HG03460 (cell line): ENCODE results near the gene MAGI2.

ENCODE experiments used
- ATAC-seq: cut with Tn5 transposase; IDR thresholded peaks from one replicate; pipeline ENCODE4 v1.9.1; 2021; ENCODE audit not compliant: unreplicated experiment

The MAGI2 gene

DNA sequence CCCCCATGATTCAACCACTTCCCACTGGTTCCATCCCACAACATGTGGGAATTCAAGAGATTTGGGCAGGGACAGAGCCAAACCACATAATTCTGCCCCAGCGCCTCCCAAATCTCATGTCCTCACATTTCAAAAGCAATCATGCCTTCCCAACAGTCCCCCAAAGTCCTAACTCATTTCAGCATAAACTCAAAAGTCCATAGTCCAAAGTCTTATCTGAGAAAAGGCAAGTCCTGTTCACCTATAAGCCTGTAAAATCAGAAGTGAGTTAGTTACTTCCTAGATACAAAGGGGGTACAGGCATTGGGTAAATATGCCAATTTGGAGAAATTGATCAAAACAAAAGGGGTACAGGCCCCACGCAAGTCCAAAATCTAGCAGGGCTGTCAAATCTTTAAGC is 272.9 kb downstream of the MAGI2 start:
- no peak for ATAC-seq

DNA sequence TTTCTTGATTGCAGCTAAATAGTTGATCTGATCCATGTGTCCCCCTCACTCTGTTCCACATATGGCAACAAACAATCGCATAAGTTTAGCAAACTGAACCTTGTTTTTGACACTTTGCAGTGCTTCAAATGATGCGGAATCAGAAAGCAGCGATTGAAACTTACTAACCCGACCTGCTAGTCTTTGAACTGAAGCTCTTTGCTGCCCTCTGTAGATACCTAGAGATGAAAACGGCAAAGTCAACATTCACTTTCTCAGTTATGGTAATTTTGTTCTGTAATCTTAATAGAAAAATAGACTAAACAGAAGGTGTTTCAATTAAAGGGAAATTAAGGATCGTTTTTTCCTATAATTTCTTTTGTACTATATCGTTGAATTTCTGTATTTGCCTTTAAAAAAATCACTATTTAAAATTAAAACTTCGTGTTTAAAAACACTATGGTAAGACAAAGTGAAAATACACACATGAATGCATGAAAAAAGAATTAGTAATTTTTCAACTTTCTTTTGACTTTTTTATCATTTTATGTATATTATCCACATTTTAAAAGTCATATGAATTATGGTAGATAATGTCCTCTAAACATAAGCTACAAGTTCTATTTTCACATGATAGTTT is 276.5 kb downstream of the MAGI2 start:
- ATAC-seq = no peak

DNA sequence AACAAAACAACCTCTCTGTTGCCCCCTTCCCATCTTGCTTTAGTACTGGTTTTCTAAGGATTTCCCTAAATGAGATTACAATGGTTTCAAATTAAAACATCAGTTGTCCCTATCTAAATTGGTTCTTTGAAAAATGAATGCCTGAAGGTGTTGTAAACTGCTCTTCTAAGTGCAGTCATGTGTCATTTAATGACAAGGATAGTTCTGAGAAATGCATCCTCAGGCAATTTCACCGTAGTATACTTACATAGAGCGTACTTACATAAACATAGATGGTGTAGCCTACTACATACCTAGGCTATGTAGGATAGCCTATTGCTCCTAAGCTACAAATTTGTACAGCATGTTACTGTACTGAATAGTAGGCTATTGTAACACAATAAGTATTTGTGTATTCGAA is 278.1 kb downstream of the MAGI2 start:
- no peak for ATAC-seq

DNA sequence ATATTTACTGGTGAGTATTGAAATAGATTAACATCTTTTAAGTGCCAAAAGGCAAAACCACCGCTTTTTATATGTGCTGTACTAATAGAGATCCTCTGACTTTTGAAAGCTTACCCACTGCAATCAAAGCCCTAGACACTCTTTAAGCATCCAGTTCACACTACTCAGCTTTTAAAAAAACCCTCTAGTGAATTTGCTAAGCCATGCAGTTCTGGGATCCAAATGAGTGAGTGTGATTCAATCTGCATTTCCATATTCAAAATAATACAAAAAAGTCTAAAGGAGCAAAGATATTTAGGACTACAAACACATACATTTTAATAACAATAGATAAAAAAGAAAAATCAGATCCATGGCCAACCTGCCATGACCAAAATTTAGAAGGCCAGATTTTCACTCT is 288.2 kb downstream of the MAGI2 start:
- ATAC-seq = no peak

DNA sequence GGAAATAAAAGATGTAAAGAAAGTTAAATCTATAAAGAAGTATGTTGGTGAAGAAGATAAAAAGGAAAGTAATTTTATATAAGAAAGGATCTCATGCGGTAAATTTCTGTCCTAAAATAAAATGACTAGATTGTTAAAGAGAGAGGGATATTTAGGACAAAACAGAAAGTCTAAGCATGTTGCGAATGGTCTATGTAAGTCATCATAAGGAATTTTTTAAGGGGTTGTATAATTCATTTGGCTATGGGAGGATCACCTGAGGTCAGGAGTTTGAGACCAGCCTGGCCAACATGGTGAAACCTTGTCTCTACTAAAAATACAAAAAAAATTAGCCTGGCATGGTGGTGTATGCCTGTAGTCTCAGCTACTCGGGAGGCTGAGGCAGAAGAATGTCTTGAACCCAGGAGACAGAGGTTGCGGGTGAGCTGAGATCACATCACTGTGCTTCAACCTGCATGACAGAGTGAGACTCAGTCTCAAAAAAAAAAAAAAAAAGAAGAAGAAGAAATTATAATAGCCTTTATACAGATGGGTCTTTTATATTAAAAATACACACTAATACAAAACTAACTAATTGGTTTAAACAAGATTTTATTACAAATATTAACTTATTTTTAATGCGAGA is 294.3 kb downstream of the MAGI2 start:
- no peak for ATAC-seq

DNA sequence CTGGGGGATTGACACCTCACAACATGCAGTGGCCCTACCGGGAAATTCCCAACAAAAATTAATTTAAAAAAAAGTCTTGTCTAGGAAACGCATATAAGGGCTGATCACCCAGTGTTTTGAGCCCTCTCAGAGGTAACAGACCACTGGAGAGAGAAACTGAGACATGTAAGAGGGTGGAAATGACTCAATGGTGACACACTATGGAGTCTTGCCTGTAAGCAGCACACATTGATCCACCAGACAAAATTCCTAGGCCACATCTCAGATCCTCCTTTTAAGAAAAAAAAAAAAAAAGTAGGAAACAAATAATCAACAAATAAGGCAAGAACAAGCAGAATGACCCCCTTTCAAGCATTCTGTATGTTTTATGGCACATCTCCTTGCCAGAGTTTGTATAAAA is 296.2 kb downstream of the MAGI2 start:
- no peak for ATAC-seq

DNA sequence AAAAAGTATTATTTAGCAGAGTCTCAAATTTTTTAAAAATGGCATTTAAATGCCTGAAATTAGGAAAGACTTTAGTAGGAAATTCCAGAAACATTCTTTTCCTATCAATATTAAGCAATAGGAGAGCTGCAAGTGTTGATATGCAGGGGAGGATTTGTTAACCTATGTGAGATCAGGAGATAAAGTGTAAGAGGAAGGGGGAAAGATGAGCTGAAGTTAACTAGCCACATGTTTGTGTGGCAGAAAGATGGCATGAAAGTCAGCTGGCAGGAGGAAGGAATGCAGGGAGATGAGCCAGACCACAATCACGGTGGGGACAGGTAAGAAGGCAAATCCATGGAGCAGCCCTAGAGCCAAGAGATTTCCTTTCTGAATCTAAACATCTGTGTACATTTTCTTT is 303.6 kb downstream of the MAGI2 start:
- ATAC-seq = no peak

DNA sequence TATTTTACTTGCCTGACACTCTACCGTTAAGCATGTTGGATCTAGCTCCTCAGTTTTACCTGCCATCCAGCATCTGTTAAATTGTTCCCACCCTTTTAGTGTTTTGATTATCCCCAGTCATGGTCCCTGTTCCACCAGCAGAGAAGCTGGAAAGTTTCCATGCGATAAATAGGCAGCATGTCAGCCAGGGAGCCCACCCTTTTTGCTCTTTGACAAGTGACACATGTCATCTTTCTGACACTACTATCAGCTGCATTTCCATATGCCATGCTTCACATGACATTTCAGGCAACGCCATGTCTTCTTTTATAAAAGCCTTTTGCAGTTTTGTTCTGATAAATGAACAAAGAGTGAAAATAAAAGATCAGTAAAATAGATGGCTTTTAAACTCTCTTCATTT is 310.8 kb downstream of the MAGI2 start:
- no peak for ATAC-seq

DNA sequence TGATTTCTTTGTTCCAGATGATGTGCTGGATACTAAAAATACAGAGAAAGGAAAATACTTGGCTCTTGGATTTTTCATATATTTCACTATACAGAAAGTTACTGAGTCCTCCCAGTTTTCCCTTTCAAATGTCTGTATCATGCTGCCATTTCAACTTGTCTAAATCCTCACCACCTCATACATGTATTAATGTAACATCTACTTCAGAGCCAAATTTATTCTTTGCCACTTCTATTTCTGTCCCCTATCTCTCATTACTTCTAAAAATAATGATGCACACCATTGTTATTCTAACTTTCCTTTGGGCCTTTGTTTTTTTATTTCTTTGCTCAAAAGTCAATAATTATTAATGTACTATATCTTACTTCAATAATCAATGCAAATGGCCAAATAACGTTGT is 312.2 kb downstream of the MAGI2 start:
- ATAC-seq = no peak

DNA sequence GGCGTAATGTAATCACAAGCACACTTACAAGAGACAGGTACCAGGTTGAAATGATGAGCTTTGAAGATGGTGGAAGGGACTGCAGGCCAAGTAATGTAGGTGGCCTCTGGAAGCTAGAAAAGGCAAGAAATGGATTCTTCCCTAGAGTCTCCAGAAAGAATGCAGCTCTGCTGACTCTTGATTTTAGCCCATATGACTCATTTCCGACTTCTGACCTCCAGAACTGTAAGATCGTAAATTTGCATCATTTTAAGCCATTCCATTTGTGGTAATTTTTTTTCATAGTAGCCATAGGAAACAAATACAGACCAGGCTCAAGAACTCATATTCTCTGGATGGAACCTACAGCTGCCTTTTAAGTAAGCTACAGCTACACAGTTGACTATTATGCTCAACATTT is 315.5 kb downstream of the MAGI2 start:
- ATAC-seq = no peak

DNA sequence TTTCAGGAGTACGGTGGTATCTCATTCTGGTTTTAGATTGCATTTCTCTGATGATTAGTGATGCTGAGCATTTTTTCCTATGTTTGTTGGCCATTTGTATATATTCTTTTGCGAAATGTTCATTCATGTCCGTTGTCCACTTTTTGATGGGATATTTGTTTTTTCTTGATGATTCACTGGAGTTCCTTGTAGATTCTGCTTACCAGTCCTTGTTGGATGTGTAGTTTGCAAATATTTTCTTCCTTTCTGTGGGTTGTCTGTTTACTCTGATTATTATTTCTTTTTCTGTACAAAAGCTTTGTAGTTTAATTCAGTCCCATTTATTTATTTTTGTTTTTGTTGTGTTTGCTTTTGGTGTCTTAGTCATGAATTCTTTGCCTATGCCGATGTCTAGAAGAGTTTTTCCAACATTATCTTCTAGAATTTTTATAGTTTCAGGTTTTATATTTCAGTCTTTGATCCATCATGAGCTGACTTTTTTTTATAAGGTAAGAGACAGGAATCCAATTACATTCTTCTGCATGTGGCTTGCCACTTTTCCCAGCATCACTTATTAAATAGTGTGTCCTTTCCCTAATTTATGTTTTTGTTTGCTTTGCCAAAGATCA is 320.5 kb downstream of the MAGI2 start:
- no peak for ATAC-seq

DNA sequence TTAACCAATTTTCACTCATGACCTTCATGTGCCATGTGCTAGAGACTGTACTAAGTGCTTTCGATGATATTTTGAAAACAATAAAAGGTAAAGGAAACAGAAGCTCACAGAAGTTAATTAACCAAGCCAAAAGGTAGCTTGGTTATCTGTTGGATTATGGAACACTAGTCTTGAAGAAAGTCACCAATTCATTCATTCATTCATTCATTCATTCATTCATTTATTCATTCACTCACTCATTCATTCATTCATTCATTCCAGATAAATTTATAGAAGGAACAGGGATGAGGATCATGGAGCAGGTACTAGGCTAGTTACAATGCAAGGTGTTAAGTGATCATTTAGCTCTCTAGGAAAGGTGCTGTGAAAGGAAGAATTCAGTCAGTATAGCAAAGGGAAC is 322.8 kb downstream of the MAGI2 start:
- ATAC-seq = no peak

DNA sequence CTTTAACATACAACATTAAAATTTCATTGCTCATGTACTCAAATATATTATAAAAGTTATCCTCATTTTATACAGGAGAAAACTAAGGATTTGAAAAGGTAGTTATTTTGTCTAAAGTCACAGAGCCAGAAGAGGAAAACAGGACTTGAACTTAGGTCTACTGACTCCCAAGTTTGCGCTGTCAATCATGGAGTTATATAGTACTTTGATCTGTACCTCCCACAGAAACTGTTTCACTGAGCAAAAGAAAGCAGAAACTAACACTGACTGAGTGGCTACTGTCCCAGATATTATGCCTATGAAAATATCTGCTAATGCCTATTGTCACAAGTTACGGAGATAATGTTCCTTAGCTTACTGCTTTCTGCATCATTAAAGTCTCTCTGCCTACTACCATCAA is 329.1 kb downstream of the MAGI2 start:
- no peak for ATAC-seq

DNA sequence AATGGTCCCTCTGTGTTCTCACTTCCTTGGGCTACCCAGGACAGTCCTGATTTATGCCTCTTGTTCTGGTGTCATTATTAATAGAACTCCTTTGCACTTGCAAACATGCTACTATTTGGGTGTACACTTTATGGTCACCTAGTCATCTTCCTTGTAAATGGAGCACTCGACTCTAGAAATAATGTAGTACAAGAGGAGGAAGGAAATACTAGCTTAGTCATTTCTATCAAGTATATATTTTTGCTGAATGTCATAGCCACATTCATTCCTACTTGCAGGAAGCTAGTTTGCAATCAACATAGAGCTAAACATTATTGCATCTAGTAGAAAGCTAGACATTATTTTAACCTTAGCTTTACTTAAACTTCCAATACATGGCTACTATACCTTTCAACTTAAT is 335.3 kb downstream of the MAGI2 start:
- ATAC-seq = no peak

DNA sequence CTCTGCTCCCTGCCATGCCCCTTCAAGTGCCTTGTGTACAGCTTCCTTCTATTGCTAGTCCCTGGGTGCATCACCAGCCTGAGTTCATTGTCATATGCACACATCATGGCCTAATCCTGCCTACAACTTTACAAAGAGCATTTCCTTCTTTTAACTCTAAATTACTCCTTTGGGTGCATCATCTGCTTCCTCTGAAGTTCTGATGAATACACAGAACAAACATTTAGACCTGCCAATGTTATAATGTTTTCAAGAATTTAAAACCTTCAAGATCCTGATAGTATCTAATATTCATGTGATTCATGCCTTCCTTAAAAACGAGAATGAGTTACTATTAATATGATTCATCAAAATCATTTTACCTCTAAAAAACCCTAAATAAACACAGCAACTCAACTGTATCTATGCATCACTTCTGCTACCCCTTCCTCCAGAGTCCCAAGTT is 357.1 kb downstream of the MAGI2 start:
- ATAC-seq = no peak

DNA sequence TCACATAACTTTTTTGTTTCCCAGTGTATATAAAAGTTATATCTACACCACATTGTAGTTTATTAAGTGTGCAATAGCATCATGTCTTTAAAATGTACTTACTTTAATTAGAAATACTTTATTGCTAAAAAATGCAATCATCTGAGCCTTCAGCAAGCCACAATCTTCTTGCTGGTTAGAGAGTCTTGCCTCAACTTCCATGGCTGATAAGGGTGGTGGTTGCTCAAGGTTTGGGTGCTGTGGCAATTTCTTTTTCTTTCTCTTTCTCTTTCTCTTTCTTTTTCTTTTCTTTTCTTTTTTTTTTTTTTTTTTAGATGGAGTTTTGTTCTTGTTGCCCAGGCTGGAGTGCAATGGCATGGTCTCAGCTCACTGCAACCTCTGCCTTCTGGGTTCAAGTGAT is 360.0 kb downstream of the MAGI2 start:
- no peak for ATAC-seq

DNA sequence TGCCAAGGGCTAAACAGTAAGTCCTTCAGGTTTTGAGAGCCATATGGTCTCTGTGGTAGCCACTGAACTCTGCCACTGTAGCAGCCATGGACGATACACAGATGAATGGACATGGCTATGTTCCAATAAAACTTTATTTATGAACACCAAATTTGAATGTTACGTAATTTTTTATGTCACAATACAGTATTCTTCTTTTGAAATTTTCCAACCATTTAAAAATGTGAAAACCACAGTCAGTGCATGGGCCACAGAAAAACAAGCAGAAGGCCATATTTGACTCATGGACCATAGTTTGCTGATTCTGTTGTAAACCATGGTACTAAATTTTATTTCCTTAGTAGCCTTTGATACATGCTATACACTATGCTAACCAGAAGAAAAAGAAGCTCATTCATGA is 361.8 kb downstream of the MAGI2 start:
- ATAC-seq = no peak

DNA sequence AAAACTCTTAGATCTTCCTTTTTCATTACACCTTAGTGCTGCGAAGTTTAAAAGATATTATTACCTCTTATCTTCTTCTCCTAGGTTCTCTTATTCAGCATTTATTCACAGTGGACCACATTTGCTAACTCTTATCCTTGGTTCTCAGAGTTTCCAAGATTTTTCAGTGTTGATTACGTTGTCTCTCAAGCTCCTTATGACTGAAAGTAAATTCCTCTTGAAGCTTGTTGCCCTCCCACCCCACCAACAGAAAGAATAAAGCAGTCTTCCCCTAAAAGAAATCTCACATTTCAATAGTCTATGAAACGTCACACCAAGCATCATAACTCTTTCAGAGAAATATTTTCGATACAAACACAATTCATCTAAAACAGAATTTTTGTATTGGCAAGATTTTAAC is 362.5 kb downstream of the MAGI2 start:
- no peak for ATAC-seq

DNA sequence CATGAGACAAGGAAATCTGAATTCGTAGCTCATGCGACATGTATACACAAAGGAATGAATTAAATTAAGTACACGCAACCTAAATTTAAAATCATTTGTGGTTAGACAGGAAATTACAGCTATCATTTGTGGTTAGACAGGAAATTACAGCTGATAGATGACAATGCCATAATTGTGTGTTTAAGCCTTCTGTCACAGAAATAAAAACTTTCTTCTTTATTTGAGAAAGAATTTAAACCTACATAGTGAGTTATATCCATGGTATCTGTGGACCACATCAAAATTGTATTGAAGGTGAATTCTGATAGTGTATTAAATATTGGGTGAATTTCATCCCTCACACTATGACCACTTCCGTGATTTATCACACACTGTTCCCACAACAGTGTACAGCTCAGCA is 362.9 kb downstream of the MAGI2 start:
- no peak for ATAC-seq

DNA sequence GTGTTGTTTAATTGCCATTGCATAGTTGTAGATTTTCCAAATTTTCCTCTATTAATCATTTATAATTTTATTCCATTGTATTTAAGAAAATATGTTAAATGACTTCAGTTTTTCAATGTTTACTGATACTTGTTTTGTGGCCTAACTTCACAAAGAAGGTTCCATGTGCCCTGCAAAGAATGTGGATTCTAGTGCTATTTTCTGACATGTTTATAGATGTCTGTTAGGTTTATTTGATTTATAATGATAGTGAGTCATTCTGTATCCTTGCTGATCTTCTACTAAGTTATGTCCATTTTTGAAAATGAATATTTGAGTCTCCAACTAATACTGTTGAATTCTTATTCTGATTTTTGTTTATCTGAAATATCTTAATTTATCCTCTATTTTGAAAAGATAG is 369.0 kb downstream of the MAGI2 start:
- ATAC-seq = no peak

DNA sequence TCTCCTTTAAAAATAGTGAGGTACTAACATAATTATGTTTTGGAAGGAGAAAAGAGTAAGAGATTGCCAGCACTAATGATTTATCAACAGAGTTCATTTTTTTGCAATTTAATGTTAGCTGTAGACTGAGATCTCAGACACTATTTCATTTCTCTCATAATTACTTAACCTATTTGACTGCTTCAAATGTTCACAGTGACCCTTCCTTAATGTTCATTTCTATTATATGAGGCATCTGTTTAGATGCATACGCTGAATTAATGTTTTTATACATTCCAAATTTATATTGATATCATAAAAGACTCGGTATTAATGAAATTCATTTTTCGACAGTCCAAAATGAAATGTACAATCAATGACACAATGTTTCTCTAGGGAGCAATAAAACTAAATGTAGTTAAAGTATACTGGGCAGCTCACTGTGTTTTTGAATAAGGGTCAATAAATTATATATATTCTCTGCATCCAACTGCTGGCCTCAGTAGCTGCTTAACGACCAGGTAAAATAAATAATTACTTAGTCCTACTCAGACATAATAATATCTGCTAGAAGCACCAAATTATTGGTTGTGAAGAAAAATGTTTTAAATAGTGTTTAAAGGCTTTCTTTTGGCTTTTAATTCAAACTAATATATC is 373.4 kb downstream of the MAGI2 start:
- no peak for ATAC-seq

DNA sequence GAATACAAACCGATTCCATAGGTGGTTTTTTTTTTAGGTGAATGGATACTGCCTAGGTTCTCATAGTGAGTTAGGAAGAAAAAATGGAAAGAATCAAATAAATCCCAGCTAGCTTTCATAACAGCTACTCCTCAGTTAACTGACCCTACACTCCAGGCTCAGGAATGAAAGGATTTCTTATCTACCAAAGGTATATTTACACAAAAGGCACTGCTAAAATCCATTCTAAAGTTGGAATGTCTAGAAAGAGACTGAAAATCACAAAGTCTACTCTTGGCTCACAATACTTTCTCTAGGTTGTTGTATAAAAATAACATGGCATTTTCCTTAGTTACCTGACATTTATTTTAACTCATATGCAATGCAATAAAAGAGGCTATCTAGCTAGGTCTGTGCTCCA is 375.2 kb downstream of the MAGI2 start:
- no peak for ATAC-seq
